Measurements from ENCODE around the gene SPHKAP.
"Not testable (repeated sequence)": the region's sequence is repeated elsewhere in the genome, so short reads cannot be mapped to it uniquely, and the experiment has no call there.

SPHKAP gene

GRCh38 chr2:228102949-228103348 lies 78.5 kb downstream of the SPHKAP start:
- DNase-seq, result no peak

- DNase-seq, result no peak
Measured at GRCh38 chr2:228094377-228094921, 87.0 kb downstream of the SPHKAP start.

GRCh38 chr2:228092056-228092455 lies 89.4 kb downstream of the SPHKAP start:
- DNase-seq, result no peak

GRCh38 chr2:228086561-228086960 lies 94.9 kb downstream of the SPHKAP start:
- DNase-seq, result no peak

GRCh38 chr2:228084717-228085116 lies 96.8 kb downstream of the SPHKAP start:
- no peak for DNase-seq

DNA sequence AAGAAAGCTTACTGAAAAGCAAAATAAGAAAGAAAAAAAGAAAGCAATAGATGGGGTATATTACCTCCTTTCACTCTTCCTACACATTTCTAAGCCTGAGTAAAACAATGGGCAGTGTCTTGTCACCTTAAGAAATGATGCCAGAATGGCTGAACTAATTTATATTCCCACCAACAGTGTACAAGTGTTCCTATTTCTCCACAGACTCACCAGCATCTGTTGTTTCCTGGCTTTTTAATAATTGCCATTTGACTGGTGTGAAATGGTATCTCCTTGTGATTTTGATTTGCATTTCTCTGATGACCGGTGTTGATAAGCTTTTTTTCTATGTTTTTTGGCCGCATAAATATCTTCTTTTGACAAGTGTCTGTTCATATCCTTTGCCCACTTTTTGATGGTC lies 98.4 kb downstream of the SPHKAP start:
- no peak for DNase-seq

DNA sequence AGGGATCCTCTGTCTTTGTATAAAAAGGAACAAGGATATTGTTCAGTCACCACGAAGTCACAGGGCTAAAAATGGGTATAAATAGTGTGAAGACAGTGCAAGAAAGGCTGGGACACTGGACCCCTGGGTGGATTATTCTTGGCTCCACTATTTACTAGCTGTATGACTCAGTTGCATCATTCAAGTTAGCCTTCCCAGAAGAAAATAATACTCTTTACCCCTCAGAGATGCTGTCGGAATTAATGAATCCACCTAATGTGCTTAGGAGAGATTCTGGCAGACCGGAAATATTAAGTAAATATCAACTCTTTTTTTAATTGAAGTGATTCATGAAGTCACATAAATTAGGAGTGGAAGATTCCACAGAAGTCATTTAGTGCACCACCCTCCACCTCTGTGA lies 98.9 kb downstream of the SPHKAP start:
- no peak for DNase-seq

GRCh38 chr2:228079194-228079593 lies 102.3 kb downstream of the SPHKAP start:
- DNase-seq, result no peak

- not testable (repeated sequence) for DNase-seq
Measured at GRCh38 chr2:228076695-228077094, 104.8 kb downstream of the SPHKAP start.

DNA sequence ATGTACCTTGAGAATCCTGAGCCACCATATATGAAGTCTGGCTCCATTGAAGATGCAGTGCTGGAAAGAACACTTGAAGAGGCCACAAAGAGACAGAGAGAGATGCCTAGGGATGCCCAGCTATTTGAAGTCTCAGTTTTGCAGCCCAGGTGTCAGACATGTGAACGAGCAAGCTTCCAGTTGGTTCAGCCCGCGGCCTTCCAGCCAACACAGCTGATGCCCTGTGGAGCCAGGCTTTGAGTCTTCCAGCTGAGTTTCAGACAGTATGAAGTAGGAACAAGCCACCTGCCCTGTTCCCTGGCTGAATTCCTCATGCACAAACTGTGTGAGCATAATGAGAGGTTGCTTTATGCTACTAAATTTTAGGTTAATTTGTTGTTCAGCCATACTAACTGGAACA lies 108.8 kb downstream of the SPHKAP start:
- no peak for DNase-seq

DNA sequence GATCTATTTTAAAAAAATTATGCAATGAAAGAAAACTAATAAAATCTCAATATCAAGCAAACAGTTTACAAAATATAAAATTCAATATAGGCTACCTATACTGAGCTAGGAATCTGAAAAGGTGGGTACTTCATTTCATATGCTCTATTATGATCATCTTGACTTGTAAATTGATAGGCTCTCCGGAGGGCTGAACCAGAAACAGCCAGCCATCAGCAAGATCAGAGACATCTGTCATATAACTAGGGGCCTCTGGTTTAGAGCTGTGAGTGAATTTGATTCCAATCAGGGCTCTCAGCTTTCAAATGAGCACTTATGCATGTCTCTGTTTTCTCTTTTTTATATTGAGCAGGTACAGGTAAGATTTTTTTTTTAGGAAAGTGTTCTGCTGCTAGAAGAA lies 114.2 kb downstream of the SPHKAP start:
- no peak for DNase-seq

GRCh38 chr2:228066126-228066798 lies 115.2 kb downstream of the SPHKAP start:
- no peak for DNase-seq

- no peak for DNase-seq
Measured at GRCh38 chr2:228065686-228066085, 115.8 kb downstream of the SPHKAP start.

DNA sequence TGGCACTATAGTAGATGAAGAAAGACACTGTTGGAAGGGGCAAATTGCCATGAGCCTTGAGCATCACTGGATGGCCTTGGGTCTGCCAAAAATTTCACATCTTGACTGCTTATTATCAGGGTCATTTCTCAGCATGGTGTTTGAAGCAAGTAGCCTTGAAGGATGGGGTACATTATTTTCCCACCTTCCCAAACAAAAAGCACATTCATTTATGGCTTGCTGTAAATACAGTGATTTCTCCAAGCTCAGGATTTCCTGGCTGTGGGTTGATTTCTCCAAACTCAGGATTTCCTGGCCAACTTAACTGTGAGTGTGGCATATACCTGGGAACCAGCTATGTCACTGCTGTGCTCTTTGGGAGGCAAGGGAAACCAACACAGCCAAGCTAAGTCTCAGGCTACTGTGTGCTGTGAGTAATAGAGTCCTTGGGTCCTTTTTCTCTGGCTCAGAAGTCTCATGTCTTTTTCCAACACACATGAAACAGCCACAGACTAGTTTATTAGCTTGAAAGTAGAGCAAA lies 116.6 kb downstream of the SPHKAP start:
- no peak for DNase-seq

GRCh38 chr2:228064024-228064423 lies 117.5 kb downstream of the SPHKAP start:
- no peak for DNase-seq

DNA sequence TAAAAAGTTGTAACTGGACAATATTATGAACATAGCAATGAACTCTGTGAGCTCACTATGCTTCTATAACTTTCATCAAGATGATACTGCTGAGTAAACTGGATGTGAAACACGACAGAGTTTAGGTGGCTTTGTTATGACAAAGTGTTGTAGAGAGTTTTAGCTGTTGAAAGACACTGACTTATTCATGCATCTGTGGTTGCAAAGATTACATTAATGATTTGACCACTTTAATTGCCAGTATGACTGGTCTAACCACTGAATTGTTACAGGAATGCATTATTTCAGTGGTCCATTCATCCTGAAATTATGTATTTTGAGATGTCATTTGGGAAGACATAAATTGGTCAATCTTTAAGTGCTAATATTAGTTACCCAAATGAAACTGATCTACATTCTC lies 117.9 kb downstream of the SPHKAP start:
- DNase-seq, result no peak

- no peak for DNase-seq
Measured at GRCh38 chr2:228059735-228060134, 121.8 kb downstream of the SPHKAP start.

- no peak for DNase-seq
Measured at GRCh38 chr2:228056293-228057097, 125.0 kb downstream of the SPHKAP start.

DNA sequence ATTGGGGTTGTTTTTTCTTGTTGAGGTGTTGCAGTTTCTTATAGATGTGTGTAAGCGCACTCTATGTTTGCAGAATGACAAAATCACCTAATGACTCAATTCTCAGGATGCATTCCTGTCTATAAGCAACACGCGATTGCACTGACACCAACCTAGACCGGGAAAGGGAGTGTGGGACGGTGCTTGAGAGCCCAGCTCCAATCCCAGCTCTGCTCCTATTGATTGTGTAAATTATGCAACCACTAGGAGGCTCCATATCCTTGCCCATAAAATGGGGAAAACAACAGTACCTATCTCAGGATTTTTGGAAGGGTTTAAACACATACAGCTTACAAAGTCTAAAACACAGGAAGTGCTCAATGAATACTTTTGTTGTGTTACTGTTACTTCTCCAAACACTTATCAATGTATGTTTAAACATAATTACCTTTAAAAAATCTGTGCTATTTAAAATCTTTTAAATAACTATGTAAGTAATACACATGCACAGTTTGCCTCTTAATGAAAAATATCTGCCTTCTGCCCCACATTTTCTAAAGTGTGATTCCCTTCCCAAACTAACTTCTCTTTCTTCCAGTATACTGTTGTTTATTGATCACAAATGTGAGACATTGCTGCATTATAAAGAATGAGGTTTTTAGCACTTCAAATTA lies 132.5 kb downstream of the SPHKAP start:
- no peak for DNase-seq

DNA sequence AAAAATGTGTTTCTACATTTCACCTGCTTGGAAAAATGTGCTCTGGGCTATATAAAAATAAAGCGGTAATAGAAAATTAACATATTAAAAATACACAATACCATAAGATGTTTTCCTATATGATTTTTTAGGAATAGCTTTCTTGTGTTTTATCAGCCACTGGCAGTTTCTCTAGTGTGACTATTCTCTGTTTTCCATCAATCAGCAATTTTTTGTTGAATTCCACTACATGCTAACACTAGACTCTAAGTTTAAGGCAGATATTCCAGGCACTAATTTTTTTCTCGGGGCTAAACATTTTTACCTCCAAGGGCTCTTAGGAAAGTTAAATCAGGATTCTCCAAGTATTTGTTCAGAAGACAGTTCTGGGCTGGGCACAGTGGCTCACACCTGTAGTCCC lies 140.5 kb downstream of the SPHKAP start:
- no peak for DNase-seq

- DNase-seq, result no peak
Measured at GRCh38 chr2:228039752-228040534, 141.5 kb downstream of the SPHKAP start.

GRCh38 chr2:228038967-228039366 lies 142.5 kb downstream of the SPHKAP start:
- no peak for DNase-seq

DNA sequence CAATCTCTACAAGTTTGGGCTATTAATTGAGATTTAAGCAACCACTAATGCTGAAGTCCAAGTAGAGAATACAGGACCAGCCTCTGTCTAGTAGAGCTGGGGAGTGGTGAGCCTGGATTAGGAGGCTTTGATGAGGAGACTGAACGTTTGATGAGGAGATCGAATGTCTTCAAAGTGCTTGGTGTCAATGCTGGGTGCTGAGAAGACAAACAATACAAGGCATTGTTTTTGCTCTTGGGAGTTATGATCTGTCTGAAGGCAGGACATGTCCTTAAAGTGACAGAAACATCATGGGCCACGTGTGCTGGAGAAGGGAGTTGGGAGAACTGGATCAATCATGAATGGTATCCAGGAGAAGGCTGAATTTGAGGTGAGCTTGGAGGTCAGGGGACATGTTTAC lies 143.6 kb downstream of the SPHKAP start:
- DNase-seq, result no peak
